GM21786 (cell line): Measurements from ENCODE around the gene AZU1.
"Not testable (repeated sequence)": the region's sequence is repeated elsewhere in the genome, so short reads cannot be mapped to it uniquely, and the experiment has no call there.

Experiments used
- ATAC-seq: cut with Tn5 transposase; IDR thresholded peaks from one replicate; pipeline ENCODE4 v1.9.1; 2021; ENCODE audit not compliant: unreplicated experiment

Gene AZU1

DNA sequence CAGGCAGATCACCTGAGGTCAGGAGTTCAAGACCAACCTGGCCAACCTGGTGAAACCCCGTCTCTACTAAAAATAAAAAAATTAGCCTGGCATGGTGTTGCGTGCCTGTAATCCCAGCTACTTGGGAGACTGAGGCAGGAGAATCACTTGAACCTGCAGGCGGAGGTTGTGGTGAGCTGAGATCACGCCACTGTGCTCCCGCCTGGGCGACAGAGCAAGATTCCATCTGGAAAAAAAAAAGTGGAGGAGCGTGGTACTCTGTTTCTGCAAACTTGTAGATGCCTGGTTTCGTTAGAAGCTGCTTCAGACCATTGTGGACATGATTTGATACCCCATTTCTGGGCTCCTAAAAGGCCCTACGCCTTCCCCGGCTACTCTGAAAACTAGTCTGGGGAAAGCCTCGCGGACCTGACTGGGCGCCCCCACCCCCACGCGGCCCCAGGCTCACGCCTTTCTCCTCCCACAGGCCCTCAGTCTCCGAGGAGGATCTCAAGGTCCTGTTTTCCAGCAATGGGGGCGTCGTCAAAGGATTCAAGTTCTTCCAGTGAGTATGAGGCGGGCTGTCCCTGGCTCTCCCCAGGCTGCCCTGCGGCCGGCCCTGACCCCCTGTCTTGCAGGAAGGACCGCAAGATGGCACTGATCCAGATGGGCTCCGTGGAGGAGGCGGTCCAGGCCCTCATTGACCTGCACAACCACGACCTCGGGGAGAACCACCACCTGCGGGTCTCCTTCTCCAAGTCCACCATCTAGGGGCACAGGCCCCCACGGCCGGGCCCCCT is 17.4 kb upstream of the AZU1 start:
- ATAC-seq, result no peak

DNA sequence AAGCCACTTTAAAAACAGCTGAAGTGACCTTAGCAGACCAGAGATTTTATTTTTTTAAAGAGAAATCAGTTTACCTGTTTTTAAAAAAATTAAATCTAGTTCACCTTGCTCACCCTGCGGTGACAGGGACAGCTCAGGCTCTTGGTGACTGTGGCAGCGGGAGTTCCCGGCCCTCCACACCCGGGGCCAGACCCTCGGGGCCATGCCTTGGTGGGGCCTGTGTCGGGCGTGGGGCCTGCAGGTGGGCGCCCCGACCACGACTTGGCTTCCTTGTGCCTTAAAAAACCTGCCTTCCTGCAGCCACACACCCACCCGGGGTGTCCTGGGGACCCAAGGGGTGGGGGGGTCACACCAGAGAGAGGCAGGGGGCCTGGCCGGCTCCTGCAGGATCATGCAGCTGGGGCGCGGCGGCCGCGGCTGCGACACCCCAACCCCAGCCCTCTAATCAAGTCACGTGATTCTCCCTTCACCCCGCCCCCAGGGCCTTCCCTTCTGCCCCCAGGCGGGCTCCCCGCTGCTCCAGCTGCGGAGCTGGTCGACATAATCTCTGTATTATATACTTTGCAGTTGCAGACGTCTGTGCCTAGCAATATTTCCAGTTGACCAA is 16.7 kb upstream of the AZU1 start:
- no peak for ATAC-seq

DNA sequence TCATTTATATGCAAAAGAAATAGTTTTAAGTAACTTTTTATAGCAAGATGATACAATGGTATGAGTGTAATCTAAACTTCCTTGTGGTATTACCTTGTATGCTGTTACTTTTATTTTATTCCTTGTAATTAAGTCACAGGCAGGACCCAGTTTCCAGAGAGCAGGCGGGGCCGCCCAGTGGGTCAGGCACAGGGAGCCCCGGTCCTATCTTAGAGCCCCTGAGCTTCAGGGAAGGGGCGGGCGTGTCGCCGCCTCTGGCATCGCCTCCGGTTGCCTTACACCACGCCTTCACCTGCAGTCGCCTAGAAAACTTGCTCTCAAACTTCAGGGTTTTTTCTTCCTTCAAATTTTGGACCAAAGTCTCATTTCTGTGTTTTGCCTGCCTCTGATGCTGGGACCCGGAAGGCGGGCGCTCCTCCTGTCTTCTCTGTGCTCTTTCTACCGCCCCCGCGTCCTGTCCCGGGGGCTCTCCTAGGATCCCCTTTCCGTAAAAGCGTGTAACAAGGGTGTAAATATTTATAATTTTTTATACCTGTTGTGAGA is 16.1 kb upstream of the AZU1 start:
- no peak for ATAC-seq

DNA sequence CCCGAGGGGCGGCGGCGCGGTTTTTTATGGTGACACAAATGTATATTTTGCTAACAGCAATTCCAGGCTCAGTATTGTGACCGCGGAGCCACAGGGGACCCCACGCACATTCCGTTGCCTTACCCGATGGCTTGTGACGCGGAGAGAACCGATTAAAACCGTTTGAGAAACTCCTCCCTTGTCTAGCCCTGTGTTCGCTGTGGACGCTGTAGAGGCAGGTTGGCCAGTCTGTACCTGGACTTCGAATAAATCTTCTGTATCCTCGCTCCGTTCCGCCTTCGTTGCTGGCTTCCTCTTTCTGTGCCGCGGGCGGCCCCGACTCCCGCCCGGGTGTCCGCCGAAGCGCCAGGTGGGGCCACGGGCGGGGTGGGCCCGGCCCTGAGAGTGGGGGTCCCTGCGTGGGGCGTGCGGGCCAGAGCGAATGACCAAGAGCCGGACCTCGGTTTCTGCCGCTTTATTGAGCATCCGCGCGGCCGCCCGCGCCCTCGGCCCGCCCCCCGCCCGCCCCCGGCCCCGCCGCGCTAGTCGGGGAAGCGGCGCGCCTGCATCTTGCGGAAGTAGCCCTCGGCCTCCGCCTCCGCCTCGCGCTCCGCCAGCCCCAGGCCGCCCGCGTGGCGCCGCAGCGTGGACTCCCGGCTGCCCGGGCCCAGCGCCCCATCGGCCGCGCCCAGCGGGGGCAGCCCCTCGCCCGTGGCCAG is 15.4 kb upstream of the AZU1 start:
- no peak for ATAC-seq

DNA sequence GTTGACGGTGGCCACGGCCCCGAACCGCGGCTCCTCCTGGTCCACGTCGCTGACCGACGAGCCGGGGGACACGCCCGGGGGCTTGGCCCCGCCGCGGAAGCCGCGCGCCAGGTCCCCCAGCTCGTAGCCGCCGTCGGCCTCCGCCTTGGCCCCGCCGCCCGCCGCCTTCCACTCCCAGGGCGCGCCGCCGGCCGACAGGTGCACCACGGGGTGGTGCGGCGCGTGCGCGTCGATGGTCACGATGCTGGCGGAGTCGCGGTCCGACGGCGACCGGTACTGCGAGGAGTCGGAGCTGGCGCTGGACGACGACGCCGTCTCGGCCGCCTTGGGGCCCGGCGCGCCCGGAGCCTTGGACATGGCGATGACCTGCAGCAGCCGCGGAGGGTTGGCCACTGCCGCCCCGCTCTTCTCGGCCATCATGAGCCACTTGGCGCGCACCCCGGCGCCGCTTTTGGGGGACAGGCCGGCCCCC is 14.9 kb upstream of the AZU1 start:
- ATAC-seq, result no peak

DNA sequence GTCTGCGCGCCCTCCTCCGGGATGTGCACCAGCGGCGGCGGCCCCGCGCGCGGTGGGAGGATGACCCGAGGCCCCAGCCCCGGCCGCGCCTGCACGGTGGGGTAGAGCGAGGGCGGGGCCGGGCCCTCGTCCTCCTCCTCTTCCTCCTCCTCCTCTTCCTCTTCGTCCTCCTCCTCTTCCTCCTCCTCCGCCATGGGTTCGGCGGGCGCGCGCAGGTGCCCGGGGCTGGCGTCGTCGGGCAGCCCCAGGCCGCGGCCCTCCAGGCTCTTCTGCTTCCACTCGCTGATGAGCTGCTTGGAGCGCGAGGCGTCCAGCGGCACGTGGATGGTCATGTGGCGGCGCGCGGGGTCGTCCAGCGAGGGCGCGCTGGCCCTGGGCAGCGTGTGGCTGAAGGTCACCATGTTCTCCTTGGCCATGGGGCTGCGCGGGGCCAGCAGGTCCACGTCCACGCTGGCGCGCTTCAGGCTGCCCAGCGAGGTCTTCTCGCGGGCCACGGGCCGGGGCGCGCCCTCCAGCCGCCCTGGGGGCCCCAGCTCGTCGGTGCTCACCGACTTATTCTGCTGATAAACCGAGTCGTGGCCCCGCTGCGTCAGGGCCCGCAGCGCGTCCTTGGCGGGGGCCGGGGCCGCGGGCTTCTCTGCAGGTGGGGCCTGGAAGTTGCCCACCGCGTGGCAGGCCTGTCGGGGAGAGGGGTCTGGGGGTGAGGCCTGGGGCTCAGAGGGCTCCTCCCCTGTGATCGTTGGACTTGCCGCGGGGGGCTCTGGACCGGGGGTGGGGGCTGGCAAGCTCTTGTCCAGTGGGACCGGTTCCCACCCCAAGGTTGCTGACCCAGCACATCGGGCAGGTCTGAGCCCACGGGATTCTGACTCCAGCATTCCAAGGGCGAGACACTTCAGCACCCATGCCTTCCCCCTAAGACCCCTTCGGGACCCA is 14.2 kb upstream of the AZU1 start:
- no peak for ATAC-seq

DNA sequence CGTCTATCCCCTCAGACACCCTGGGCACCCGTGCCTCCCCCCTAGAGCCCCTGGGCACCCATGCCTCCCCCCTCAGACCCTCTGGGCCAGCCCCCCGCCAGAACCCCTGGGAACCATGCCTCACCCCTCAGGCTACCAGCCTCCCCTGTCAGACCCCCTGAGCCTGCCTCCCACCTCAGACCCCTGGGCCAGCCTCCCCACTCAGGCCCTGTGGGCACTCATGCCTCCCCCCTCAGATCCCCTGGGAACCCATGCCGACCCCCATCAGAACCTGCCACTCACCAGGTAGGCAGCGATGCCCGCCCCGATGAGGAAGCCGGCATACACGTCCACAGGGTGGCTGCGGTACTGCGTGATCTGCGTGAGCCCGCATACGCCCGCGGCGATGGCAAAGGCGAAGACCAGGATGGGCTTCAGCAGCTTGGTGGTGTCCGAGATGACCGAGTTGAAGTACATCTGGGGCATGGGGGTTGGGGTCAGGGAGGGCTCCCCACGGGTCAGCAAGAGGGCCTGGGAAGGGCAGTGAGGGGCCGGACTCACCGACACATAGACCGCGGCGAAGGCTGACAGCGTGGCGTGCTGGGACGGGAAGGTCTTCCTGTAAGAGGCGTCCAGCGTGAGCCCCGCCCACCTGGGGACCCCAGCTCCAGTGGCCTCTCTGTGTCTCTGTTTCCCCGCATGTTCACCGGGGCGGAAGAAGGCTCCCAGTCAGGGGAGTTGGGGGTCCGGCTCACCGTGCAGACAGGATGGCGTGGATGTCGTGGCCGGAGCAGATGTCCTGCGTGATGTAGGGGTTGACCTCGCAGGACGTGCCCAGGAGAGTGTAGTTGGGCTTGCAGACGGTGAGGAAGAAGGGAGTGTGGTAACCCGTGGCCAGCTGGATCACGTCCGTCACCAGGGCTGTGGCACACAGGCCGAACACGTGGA is 13.2 kb upstream of the AZU1 start:
- no peak for ATAC-seq

DNA sequence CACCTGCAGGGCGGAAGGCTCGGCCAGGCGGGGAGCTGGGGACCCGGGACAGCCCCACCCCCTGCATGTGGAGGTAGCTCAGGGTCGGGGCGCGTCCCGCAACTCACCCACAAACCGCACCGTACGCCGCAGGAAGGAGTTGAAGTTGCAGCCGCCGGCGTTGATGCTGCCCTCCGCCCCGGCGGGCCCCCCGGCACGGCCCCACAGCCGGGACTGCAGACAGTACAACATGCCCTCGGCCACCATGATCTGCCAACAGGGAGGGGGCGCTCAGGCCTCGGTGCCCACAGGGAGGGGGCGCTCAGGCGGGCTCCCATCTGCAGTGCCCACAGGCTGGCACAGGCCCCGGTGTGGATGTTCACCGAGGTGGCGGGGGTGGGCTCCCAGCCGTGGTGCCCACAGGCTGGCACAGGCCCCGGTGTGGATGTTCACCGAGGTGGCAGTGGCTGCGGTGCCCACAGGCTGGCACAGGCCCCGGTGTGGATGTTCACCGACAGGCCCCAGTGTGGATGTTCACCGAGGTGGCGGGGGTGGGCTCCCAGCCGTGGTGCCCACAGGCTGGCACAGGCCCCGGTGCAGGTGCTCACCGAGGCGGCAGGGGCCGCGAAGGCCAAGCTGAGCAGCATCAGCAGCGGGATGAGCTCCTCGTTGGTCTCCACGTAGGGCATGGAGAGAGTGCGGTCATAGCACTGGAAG is 12.4 kb upstream of the AZU1 start:
- ATAC-seq, result no peak

DNA sequence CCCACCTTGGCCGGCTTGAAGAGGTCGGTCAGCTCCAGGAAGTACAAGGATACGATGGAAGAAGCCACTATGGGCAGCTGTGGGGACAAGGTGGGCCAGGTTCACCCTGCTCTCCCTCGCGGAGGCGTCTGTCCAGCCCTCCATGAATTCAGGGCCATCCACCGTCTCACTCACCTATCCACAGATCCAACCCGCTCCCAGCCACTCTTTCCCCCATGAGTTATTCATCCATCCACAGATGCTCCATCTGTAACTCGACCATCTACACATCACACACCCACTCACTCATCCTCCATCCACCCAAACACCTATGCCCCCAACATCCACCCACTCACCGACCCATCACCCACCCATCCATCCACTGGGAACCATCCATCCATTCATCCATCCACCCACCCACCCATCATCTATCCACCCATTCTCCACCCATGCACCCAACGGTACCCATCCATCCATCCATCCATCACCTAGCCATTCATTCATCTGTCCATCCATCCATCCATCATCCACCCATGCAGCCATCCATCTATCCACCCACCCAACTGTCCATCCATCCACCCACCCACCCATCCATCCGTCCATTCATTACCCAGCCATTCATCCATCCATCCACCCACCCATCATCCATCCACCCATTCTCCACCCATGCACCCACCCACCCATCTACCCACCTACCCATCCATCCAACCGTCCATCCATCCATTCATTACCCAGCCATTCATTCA is 11.7 kb upstream of the AZU1 start:
- ATAC-seq, result no peak

DNA sequence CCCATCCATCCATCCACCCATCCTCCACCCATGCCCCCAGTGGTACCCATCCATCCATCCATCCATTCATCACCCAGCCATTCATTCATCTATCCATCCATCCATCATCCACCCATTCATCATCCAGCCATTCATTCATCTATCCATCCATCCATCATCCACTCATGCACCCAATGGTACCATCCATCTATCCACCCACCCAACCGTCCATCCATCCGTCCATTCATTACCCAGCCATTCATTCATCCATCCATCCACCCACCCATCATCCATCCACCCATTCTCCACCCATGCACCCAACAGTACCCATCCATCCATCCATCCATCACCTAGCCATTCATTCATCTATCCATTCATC is 11.2 kb upstream of the AZU1 start:
- no peak for ATAC-seq

DNA sequence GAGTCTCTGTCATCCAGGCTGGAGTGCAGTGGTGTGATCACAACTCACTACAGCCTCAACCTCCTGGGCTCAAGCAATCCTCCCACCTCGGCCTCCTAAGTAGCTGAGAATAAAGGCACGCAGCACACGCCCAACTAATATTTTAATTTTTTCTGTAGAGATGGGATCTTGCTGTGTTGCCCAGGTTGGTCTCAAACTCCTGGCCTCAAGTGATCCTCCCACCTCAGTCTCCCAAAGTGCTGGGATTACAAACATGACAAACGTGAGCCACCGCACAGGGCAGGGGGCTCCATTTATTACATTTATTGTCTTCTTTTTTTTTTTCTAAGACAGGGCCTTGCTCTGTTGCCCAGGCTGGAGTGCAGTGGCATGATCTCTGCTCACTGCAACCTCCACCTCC is 7.4 kb upstream of the AZU1 start:
- ATAC-seq, result not testable (repeated sequence)

DNA sequence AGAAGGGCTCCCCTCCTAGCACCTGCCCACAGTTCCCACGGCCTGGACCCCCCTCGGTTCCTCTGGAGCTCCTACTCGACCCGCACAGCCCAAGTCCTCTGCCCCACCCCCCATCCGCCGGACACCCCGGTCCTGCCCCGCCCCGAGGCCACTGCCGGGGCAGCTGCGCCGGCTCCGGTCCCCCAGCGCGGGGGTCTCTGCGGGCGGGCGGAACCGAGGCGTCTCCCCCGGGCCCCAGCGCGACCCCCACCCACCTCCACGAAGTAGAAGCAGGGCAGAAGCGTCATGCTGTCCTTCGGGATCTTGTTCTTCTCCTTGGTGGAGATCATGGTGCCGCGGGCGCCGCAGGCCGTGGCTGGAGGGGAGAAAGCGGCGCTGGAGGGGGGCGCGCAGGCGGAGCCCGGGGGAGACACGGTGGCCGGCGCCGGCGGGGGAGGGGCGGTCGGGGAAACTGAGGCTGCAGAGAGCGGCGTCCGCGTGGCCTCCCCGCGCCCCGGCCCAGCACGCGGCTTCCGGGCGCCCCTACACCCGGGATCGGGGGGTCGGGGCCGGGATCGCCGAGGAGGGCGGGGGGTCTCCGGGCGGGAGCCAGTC is 6.3 kb upstream of the AZU1 start:
- ATAC-seq, result no peak

DNA sequence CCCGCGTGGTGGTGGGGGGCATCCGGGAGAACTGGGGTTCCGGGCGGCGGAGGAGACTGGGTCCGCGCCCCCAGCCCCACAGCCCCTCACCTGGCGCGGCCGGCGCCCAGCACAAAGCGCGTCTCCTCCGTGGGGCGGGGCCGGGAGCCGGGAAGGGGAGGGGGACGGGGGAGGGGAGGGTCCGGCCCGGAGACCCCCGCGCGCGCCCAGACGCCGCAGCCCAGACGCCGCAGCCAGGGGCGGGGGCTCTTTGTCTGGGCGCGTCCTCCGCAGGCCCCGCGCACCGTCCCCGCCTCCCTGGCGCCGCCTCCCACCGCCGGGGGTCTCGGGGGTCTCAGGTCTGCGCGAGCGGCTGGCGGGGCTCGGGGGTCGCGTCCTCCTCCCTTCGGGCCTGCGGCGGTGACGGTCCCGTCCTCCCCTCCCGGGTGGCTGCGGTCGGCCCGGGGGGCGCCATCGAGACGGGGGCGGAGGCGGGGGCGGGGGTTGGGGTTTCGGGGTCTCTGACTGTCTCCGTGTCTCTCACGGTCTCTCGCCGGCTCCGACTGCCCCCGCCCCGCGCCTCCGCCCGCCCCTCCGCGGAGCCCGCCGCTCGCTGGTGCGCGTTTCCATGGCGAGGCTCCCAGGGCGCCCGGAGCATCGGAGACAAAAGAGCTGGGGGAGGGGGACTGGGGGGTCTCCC is 5.7 kb upstream of the AZU1 start, which contains the start of gene PLPPR3:
Gene PLPPR3, minus strand, starts transcription at position 131 of the 679 bp plus-strand sequence. CDS start 396 bp downstream, outside the sequence.
- no peak for ATAC-seq

DNA sequence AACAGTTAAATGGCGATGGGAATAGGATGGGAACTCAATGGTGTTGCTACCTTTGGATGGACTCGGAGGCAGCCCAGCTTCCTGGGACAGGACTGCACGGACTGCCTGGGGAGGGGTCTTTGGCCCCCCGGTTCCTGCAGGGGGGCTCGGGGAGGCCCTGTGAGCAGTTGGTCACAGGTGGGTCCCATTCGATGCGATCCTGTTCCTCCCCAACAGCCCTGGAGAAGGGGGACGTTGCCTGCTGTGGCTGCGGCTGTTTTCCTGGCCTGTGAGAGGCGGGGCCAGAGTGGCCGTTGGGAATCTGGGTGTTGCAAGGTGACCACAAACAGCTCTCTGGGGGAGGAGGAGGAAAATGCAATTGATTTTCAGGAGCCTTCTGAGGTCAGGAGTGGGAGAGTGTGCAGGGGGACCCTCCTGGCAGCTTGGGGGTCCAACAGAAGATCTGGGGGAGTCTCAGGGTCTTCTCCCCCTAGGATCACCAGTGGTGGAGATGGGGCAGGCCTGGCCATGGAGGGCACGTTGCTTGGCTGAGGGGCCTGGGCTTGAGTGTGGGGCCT is 4.0 kb upstream of the AZU1 start:
- ATAC-seq, result no peak

DNA sequence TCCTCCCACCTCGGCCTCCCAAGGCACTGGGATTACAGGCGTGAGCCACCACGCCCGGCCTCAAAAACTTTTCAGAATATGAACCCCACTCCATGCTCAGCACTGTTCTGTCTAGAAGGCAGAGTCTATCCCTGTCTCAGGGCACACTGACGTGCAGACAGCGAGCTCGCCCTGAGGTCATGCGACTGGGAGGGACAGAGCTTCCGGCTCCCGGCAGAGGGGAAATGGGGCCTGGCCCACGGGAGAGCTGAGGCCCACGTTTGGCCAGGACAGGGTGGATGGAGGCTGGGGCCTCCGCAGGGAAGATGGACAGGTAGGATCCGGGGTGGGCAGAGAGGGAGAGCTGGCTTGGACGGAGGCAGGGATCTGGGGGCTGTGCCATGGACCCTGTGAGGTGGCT is 2.8 kb upstream of the AZU1 start:
- ATAC-seq, result no peak

DNA sequence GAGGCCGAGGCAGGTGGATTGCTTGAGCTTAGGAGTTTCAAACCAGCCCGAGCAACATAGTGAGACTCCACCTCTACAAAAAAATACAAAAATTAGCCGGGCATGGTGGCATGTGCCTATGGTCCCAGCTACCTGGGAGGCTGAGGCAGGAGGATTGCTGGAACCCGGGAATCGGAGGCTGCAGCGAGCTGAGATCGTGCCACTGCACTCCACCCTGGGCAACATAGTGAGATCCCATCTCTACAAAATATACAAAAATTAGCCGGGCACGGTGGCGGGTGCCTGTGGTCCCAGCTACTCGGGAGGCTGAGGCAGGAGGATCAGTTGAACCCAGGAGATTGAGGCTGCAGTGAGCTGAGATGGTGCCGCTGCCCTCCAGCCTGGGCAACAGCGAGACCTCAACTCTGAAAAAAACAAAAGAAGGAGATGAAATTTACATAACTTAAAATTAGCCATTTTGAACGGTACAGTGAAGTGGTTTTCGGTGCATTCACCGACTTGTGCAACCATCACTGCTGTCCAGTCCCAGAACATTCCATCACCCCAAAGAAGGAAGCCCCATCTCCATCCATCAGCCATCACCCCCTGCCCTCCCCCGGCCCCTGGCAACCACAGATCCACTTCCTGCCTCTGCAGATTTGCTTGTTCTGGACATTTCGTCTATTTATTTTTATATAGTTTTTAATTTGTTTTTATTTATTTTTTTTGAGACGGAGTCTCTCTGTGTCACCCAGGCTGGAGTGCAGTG is 1.6 kb upstream of the AZU1 start:
- no peak for ATAC-seq
